Measurements from ENCODE around the gene SYTL2. TPM values are rescaled to one million over a fixed set of nuclear protein-coding genes. Genes with fewer than 3 reads are reported as not detected.

The SYTL2 gene
- total RNA-seq, 4 donors from 2014 or later = 140 to 1,280 (median 344) TPM

GRCh38 chr11:85751724-85752123, 59.2 kb downstream of the SYTL2 start:
- no peak for DNase-seq
- TF ChIP-seq POLR2A (IDR thresholded peaks at IDR 0.05) (no peak), CTCF (IDR thresholded peaks at IDR 0.05) (no peak), EP300 (IDR thresholded peaks at IDR 0.05; ENCODE audit: low read depth) (no peak), POLR2AphosphoS5 (IDR thresholded peaks at IDR 0.05) (no peak)
- Histone ChIP-seq H3K27ac (peak overlapping the region in 2 of 4 donors; percentile 5 to 14), H3K4me3 (no peak overlapping the region), H3K4me1 (peaks cover 0 to 27% (median 4%) of the 10 kb centered on the region in 4 donors), H3K36me3 (no peaks in the 10 kb centered on the region), H3K9me3 (no peaks in the 10 kb centered on the region), H3K27me3 (no peaks in the 10 kb centered on the region)
- in situ Hi-C loops (cut with MboI; ENCODE audit: low pct_ligation_motif_present in 1 of 4, low pct_unique_long_range_greater_than_20kb in 1 of 4, low sequenced_read_pairs in 3 of 4) (no loop called here), intact Hi-C loops (cut with DNase I; ENCODE audit: low total_unique reads) (no loop called here)

- intact Hi-C loops (cut with DNase I; ENCODE audit: low total_unique reads) = no loop called here
- TF ChIP-seq EP300 (IDR thresholded peaks at IDR 0.05; ENCODE audit: low read depth) (no peak), CTCF (IDR thresholded peaks at IDR 0.05) (no peak), POLR2AphosphoS5 (IDR thresholded peaks at IDR 0.05) (no peak), POLR2A (IDR thresholded peaks at IDR 0.05) (no peak)
- H3K27me3 ChIP-seq = no peaks in the 10 kb centered on the region
- no peak for DNase-seq
- WGBS, 2 donors (ENCODE audit: low coverage in 1 of 2) = 75 to 79% methylated on average over 2 to 3 of the region's 3 CpGs
- in situ Hi-C loops (cut with MboI; ENCODE audit: low pct_ligation_motif_present in 1 of 4, low pct_unique_long_range_greater_than_20kb in 1 of 4, low sequenced_read_pairs in 3 of 4) = no loop called here
- H3K4me3 ChIP-seq = no peak overlapping the region
- no peaks in the 10 kb centered on the region for H3K9me3 ChIP-seq
- H3K36me3 ChIP-seq = no peaks in the 10 kb centered on the region
- H3K4me1 ChIP-seq = peaks cover 0 to 32% (median 5%) of the 10 kb centered on the region in 4 donors
- peak overlapping the region in 1 of 4 donors; percentile 35 for H3K27ac ChIP-seq
These were observed 60.3 kb downstream of the SYTL2 start for GRCh38 chr11:85750646-85751045.

GRCh38 chr11:85749884-85750283, 61.1 kb downstream of the SYTL2 start:
- WGBS, 2 donors (ENCODE audit: low coverage in 1 of 2) = 80 to 86% methylated on average over 2 of the region's 2 CpGs
- in situ Hi-C loops (cut with MboI; ENCODE audit: low pct_ligation_motif_present in 1 of 4, low pct_unique_long_range_greater_than_20kb in 1 of 4, low sequenced_read_pairs in 3 of 4) = no loop called here
- no peak for DNase-seq
- H3K36me3 ChIP-seq = no peaks in the 10 kb centered on the region
- peaks cover 3 to 32% (median 10%) of the 10 kb centered on the region in 4 donors for H3K4me1 ChIP-seq
- intact Hi-C loops (cut with DNase I; ENCODE audit: low total_unique reads) = no loop called here
- no peaks in the 10 kb centered on the region for H3K27me3 ChIP-seq
- TF ChIP-seq POLR2A (IDR thresholded peaks at IDR 0.05) = no peak
- no peak for TF ChIP-seq EP300 (IDR thresholded peaks at IDR 0.05; ENCODE audit: low read depth)
- TF ChIP-seq CTCF (IDR thresholded peaks at IDR 0.05) = no peak
- TF ChIP-seq POLR2AphosphoS5 (IDR thresholded peaks at IDR 0.05) = no peak
- peak overlapping the region in 1 of 4 donors; percentile 35 for H3K27ac ChIP-seq
- H3K4me3 ChIP-seq = no peak overlapping the region
- no peaks in the 10 kb centered on the region for H3K9me3 ChIP-seq

- Histone ChIP-seq H3K4me1 (peaks cover 3 to 37% (median 12%) of the 10 kb centered on the region in 4 donors), H3K9me3 (no peaks in the 10 kb centered on the region), H3K27ac (peak overlapping the region in 2 of 4 donors; percentile 2 to 35), H3K36me3 (no peaks in the 10 kb centered on the region), H3K4me3 (no peak overlapping the region), H3K27me3 (no peaks in the 10 kb centered on the region)
- DNase-seq = no peak
- TF ChIP-seq EP300 (IDR thresholded peaks at IDR 0.05; ENCODE audit: low read depth) (no peak), POLR2A (IDR thresholded peaks at IDR 0.05) (no peak), CTCF (IDR thresholded peaks at IDR 0.05) (no peak), POLR2AphosphoS5 (IDR thresholded peaks at IDR 0.05) (no peak)
- 75% methylated on average over 1 to 3 of the region's 3 CpGs for WGBS, 2 donors (ENCODE audit: low coverage in 1 of 2)
- intact Hi-C loops (cut with DNase I; ENCODE audit: low total_unique reads) = no loop called here
- in situ Hi-C loops (cut with MboI; ENCODE audit: low pct_ligation_motif_present in 1 of 4, low pct_unique_long_range_greater_than_20kb in 1 of 4, low sequenced_read_pairs in 3 of 4) = no loop called here
These were observed 61.6 kb downstream of the SYTL2 start for GRCh38 chr11:85749287-85749834.
